Skin of body (tissue), 2 donors: ENCODE measurements around the gene ING4. TPM values are rescaled to one million over a fixed set of nuclear protein-coding genes. Genes with fewer than 3 reads are reported as not detected.
"Not testable (repeated sequence)": the region's sequence is repeated elsewhere in the genome, so short reads cannot be mapped to it uniquely, and the experiment has no call there.

Source experiments
- DNase-seq: peaks from one replicate; lab custom pipeline; 2025; lab: John Stamatoyannopoulos, UW
- total RNA-seq: library from RNA; depleted of rRNA; stranded (reverse); fragments of >200 nt; gene quantifications from one replicate; pipeline ENCODE4 v1.2.3, GENCODE V29; 2014

ING4 gene
- total RNA-seq = 45.6 TPM

DNA sequence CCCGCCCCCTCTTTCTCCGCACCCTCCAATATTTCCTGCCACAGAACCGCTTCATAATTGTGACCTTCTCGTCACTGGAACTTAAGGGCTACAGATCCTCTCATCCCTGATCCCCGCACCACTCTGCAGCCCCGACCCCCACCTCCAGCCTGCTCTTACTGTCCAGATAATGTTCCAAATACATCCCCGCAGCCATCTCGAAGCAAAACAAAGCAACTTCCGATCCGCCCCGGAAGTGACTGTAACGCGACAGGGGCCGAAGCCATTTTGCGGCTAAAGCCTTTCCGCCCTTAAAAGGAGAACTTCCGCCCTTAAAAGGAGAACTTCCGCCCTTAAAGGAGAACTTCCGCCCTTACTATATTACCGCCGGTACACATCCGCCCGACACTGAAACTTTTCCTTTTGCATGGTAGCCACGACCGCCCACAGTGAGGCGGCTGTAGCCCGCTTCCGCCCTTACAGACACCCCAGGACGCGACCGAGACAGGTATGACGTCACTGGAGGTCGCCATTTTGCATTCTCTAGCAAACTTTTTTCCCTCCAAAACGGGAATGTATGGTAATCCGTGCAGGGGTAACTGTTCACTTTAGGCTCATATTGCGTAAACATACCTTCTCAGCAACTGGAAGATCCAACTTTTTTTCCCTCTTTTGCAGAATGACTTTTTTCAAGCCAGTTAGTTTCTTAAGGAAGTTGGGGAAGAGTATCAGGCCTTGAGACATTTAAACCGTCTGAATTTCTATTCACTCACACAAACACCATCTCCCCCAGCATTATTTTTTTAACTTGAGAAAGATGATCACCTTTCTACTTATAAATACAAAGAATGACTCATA, at the start of gene ING4:
ING4 (minus strand) TSS at position 214 of the 837 bp plus-strand sequence; CDS start at position 196, 18 bp downstream.
- DNase-seq = peak; percentile 100

DNA sequence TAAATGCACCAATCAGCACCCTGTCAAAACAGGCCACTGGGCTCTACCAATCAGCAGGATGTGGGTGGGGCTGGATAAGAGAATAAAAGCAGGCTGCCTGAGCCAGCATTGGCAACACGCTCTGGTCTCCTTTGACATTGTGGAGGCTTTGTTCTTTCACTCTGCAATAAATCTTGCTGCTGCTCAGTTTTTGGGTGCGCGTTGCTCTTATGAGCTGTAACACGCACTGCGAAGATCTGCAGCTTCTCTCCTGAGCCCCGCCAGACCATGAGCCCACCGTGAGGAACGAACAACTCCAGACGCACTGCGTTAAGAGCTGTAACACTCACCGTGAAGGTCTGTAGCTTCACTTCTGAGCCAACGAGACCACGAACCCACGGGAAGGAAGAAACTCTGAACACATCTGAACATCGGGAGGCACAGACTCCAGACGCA, 46.1 kb upstream of the ING4 start:
- DNase-seq = no peak

- DNase-seq = not testable (repeated sequence)
These were observed 45.4 kb upstream of the ING4 start for GRCh38 chr12:6708351-6708750.

DNA sequence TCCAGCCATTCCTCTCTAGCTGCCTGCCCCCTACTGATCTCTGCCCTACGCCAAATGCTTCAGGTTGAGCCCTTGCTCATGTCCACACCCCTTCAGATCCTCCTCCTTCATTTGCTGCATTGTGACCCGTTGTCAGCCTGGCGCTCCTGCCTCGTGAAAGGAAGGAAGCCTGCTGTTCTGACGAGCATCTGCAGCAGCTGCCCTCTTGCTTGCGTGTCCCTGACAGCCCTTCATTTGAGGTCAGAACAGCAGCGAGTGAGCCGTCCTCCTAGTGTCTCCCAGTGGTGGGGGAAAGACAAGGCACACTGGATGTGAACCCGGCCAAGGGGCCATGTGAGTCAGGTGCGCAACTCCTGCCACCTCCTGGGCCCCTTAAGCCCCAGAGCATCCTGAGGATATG, 40.7 kb upstream of the ING4 start:
- no peak for DNase-seq

- no peak for DNase-seq
These were observed 38.3 kb upstream of the ING4 start for GRCh38 chr12:6701078-6701768.

GRCh38 chr12:6700646-6701051, 37.7 kb upstream of the ING4 start, which contains the start of gene PIANP:
Gene PIANP, minus strand, starts transcription at chr12:6700815. Its CDS starts 2,754 bp downstream, at chr12:6698061.
- DNase-seq = peak; percentile 55

DNA sequence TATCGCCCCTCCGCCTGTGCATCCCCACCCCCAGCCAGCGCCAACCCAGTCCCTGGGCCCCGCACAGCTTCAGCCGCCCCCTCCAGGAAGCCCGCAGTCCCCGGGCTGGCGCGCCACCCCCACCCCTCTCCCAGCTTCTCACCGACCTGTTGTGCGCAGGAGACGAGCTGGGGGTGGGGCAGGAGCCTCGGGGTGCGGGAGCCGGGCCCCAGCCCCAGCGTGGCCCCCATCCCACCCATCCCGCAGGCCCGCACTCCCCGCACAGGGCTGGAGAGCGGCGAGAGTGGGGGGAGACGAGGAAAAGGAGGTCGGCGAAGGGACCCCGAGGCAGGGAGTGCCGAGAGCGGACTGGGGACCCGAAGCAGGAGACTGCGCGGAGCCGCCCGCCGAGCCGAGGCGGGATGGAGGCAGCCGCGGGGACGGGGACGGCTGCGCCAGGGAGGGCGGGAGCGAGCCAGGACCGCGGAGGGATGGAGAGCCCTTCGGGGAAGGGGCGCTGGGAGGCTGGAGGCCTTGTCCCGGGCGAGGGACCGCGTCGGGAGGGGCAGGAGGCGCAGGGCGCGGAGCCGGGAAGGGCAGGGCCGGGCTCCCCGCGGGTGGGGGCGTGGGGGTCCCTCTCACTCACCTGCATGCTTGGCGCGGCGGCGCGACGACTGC, 37.2 kb upstream of the ING4 start:
- no peak for DNase-seq

DNA sequence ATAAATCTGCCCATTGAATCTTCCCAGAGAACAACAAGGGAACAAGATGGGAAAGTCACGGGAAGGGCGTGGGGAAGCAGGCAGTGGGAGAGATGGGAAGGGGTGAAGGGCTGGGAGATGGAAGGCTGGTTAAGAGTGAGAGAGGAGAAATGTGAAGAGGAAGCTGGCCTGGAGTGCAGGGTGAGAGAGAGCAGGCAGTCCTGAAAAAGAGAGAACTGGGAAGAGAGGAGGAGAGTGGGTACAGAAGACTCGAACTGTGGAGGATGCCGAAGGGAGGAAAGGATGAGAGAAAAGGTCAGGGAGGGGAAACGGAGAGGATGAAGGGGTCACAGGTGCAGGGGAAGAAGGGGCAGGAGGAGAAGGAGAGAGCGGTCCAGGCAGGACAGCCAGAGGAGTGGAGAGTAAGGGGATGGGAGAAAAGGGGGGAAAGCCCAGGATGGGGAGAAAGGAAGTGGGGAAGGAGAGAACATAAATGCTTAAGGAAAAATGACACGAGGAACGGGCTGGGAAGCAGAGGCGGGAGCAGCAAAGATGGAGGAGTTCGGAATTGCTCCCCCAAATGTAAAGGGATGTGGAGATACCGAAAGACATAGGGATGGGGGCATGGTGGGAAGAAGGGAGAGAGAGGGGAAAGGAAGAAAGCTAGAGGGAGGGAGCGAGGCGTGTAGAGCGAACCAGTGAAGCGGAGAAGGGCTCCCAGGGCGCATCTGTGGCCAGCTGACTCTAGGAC, 36.5 kb upstream of the ING4 start:
- no peak for DNase-seq

GRCh38 chr12:6698352-6699046, 35.6 kb upstream of the ING4 start:
- DNase-seq = no peak

DNA sequence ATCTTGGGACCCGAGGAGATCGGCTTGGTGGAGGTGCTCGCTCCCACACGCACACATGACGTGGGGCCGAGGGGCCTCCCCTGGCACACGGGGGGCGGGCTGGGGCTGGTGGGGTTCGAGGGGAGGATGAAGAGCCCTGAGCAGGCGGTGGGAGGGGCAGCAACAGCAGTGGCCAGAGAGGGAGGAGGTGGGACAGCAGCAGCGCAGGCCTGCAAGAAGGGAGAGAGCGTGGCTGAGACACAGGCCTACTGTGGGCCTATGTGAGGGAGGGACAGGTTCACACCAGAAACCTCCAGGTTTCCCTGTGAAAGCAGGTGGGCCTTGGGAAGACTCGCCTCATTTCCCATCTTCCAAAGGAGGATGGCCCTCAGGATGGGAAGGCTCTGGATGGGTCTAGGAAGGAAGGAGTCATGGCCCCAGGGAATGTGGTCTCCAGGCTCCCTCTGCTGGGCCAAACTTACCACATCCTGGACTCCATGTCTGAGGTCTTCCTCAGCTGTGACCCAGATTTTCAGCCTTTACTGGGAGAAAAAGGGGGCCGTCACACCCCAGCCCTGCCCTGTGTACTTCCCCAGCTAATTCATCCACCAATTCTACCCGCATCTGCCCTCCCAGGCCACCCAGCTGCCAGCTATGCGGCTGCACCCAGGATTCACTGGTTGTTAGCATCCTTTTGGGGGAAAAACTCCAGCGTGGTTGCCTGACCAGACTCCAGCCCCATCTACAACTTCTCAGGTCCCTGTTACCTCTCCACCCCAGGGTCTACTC, 34.8 kb upstream of the ING4 start:
- peak; percentile 4 for DNase-seq

DNA sequence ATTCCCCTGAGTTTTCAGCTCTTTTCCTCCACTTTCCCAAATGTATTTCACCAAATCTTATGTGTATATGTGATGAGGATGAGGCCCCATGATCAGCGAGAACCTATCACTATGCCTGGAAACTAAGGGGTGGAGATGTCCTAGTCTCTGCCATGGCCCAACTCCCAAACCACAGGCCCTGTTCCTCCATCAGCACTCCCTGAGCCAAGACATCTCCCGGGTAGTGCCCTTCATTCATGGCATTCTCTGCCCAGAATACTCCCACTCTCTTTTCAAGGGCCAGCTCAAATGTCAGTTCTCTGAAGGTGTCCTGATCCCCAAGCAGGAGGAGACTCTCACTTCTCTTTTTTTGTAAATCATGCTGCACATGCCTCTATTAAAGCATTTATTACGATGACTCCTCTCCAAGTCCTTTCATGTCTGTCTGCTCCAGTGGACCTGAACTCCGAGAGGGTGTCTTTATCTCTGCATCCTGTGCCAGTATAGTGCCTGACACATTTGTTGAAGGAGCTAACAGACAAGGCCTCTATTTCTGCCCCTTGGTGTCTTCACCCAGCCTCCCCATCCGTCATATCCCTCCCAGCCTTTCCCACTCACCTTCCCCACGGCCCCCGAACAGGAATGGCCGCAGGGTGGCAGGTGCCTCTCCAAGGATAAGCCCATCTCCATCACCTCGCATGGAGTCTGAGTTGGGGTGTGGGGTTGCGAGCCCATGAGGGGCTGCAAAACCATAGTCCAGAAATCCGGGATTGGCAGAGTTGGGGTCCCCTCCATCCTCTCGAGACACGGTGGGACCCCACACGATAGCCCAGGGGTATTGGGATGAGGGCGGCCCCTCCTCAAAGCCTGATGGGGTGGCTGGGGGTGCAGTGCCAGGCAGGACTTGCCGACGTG, 34.0 kb upstream of the ING4 start:
- no peak for DNase-seq

DNA sequence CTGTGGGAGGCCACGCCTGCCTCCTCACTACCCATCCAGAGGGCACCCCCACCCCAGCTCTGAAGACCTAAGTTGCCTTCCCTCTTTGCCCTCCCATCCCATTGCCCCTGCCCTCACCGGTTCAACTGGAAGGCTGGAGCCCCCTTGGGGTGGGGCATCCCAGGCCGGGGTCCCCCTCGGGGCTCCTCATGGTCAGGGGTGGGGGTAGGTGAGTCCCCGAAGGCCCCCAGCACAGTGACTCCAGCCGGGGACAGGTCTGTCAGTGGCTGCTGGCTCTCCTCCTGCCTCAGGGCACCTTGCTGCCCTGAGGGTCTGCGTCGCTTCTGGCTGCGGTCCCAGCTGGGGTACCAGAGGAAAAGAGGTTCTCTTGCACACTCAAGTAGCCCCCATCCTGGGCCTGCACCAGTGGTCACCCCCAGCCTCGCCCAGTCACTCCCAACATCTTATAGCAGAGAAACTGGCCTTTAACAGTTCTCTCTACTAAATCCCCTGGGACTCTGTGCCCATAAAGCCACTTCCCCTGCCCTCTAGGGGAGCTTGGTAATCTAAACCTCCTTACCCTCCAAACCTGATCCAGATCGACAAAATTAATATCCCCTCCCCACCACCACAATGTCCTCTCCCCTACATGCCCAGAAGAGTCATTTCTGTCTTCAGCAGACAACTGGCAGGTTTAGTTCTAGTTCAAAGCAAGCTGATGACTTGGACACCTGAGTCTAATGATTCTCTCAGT, 32.6 kb upstream of the ING4 start:
- DNase-seq = no peak

DNA sequence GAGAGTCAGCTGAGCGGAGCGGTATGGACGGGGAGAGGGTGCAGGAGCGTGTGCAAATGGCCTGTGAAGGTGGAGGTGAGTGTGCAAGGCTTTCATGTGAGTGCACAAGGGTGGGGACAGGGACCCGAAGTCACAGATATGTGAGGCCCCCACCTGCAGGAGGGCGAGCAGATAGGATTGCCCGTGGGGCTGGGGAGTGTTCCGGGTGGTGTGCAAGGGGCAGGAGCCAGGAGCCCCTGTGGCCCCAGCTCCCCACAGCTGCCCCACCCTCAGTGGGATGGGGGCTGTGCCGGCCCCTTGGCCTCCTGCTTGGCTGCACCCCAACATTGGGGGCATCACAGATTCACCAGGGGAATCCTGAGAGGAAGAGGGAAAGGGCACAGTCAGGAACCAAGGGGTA, 31.8 kb upstream of the ING4 start:
- no peak for DNase-seq

DNA sequence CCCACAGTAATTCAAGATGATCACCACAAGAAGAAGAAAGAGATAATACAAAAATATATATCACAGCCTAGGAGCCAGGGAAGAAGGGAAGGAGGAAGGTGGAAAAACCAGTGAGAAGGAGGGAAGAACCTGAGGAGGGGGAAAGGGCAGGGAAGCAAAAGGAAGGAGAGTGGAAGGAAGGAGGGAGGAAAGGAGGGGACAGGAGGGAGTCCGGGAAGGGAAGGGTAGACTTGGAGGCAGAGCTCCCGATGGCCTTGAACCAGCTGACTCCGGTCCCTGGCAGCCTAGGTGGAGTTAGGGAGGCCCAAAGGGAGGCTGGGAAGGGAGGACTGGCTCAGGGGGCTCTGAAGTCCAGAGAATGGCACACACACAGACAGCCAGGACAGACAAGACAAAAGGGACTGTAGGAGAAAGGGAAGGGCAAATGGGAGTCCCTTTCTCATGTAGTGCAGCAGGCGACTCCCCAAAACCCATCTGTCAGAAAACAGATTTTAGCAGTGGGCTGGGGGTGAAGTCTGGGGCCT, 31.0 kb upstream of the ING4 start:
- DNase-seq = no peak

DNA sequence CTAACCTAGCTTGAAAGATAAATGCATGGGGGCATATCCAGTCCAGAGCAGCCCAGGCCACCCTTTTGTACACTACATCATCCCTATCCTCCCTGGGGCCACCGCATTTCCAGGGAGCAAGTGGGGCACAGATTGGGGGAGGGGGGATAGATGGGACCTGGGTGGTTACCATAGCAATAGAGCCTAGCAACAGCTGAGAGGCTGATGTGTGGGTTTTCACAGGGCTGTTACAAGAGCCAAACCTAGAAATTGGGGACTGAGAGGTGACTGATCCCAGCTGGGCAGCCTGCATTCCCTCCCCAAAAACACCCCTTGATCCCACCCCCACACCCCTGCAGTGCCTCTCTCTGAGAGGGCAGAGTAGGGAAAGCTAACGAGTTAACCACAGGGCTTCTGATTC, 30.0 kb upstream of the ING4 start:
- no peak for DNase-seq

DNA sequence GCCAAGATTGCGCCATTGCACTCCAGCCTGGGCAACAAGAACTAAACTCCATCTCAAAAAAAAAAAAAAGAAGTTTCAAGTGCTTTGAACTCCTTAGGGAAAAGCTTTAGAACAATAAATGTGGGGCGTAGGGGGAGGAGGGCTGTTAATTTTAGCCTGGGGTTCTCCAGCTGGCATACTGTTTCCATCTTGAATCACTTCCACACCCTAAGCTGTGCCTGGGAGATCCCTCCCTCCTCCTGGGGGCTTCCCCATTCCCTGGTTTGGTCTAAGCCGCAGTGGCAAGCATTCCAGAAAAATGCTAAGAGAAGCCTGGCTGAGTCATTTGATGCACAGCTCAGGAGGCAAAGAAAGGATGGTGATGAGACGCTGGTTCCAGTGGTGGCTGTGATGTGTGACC, 28.6 kb upstream of the ING4 start:
- DNase-seq = peak; percentile 12

DNA sequence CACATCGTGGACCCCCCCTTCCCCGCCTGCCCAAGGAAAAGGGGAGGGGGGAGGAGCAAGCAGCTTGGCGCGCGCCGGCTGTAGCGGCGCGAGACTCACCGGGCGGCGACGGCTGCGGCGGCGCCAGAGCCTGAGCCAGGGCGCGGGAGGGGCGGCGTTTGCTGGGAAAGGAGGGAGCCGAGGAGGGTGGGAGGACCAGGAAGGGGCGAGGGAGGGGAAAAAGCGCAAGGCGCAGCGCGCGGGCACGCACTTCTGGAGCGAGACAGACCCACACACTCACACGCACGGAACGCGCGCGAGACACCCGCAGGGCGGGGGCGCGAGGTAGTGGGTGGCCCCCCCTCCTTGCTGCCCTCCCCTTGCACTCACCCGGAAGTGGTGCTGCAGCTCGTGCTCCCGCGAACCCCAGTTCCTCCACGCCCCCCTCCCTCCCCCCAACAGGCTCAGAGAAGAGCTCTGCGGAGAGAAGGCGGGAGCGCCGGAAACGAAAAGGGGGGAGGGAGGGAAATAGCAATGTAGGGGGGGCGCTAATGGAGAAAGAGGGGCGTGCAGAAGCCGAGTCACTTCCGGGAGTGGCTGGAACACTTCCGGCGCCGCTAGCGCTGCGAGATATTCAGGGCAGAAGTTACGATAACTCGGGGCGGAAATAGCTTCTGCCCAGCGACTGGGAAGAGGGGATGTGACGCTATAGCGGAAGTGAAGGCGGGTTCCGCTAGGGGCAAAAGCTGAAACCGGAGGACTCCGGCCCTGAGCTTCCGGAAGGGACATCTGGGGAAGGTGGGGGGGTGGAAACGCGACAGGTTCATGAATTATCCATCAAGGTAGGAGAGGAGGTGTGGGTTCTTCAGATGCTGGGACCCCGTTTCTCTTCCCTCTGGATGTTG, 26.3 kb upstream of the ING4 start, which contains the start of gene ZNF384:
ZNF384 (minus strand) TSS at position 377 of the 884 bp plus-strand sequence. CDS start 9,855 bp downstream, outside the sequence.
- peak; percentile 100 for DNase-seq
